NCI-H2227 (cell line): ENCODE measurements around the gene VAT1L.
"Not testable (repeated sequence)": the region's sequence is repeated elsewhere in the genome, so short reads cannot be mapped to it uniquely, and the experiment has no call there.

Experiments used
- DNase-seq: peaks from one replicate; lab custom pipeline; 2025; ENCODE audit not compliant: unreplicated experiment; lab: John Stamatoyannopoulos, UW

VAT1L gene

GRCh38 chr16:77987810-77988209 lies 199.4 kb downstream of the VAT1L start:
- DNase-seq, result no peak

- no peak for DNase-seq
These were observed 201.5 kb downstream of the VAT1L start for GRCh38 chr16:77989846-77990245.

DNA sequence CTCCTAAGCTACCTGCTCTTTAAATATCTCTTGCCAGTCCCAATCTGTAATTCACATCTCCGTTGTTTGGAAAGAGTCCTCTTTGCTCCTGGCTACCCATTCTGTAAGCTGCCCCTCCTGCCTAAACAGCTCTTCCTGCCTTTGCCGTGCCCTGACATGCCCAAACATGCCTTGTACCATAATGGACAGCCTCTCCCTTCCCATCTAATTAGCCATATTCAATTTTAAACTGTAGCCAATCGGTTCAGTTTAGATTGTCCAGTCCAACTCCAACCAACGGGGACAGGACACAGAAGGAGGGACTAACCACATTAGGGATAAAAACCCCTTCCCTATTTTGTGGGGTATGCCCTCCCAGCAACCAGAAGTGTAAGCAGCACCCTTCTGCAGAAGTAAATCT lies 203.3 kb downstream of the VAT1L start:
- no peak for DNase-seq

DNA sequence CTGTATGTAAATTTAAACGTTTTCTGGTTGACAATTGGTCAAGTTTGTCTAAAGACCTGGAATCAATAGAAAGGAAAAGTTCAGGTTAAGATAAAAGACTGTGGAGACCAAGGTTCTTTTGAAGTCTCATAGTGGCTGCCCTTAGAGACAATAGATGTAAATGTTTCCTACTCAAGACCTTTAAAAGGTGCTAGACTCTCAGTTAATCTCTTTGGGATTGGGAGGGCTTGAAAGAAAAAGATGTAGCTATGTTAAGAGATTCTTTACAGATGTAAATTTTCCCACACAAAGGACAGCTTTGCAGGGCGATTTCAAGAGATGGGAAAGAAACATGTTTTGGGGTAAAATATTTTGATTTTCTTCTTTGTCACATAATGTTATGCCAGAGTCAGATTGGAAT lies 204.0 kb downstream of the VAT1L start:
- not testable (repeated sequence) for DNase-seq

GRCh38 chr16:77993111-77993985 lies 205.0 kb downstream of the VAT1L start:
- no peak for DNase-seq

GRCh38 chr16:77995843-77996455 lies 207.6 kb downstream of the VAT1L start:
- DNase-seq, result no peak

- no peak for DNase-seq
These were observed 210.1 kb downstream of the VAT1L start for GRCh38 chr16:77998350-77999023.

DNA sequence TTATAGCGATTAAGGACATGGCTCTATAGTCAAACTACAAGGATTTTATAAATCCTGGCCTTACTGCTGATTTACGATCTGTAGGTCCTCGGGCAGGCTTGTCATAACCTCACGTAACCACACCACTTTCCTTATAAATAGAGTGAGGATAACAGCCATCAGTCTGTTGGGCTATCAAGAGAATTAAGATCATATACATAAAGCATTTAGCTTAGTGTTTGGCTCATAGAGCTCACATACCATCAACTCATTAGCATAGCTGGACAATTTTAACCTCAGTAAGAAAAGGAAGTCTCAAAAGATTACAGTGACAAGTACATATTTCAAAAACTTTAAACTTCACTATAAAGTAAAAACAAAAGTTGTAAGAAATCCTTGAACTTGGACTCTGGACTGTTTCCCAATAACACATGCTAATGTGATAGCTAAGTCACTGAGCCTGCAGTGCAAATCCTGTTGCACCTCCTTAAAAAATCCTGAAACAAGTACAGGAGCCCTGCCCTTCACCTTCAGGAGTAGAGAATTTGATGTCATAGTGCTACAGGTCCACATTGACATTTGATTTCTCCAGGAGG lies 213.2 kb downstream of the VAT1L start:
- no peak for DNase-seq

- DNase-seq, result peak; percentile 92
These were observed 214.7 kb downstream of the VAT1L start for GRCh38 chr16:78002915-78003538.

GRCh38 chr16:78004517-78004916 lies 216.2 kb downstream of the VAT1L start:
- no peak for DNase-seq

GRCh38 chr16:78005881-78006280 lies 217.5 kb downstream of the VAT1L start:
- DNase-seq, result no peak

DNA sequence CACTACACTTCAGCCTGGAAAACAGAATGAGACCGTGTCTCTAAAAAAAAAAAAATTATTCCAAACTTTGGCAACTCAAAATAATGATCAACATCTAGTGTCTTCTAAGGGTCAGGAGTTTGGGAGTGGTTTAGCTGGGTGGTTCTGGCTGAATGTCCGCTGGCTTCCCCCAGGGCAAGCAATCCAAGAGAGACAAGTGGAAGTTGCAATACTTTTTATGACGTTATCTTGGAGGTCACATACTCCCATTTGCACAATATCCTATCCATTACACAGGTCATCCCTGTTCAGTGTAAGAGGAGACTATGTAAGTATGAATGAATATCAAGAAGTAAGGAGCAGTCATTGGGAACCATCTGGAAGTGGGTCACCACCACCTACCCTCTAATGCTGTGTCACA lies 218.8 kb downstream of the VAT1L start:
- no peak for DNase-seq

DNA sequence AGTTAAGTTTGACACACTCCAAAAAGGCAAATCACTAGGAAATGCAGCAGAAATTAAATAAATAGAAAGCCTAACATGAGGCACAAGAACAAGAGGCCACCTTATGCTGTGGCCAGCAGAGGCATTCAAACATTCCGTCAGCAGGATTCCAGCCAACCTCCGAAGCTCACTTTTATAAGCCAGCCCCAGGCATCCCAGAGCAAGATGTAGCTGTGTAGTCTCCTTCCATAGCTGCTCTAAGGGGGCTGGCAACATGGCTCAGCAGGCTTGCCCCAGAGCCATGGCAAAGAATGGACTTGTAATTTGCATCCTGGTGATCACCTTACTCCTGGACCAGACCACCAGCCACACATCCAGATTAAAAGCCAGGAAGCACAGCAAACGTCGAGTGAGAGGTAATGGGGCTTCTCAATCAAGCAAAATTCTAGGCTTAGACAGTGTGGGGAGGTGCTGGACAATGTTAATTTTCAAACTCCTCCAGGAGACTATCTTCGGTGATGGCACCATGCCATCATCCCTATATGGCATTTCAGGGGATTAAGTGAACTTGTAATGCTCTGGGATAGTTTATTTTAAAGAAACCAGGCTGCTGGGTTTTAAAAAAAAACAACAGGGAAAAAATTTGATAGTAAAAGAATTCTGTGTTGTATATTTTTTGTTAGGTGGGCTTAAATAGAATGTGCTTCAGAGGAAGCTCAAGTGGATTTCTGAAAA lies 234.1 kb downstream of the VAT1L start, which contains the start of gene CLEC3A:
TSS of gene CLEC3A (plus strand) at position 202 of the 714 bp plus-strand sequence. CDS start at position 281, 79 bp downstream.
- no peak for DNase-seq

DNA sequence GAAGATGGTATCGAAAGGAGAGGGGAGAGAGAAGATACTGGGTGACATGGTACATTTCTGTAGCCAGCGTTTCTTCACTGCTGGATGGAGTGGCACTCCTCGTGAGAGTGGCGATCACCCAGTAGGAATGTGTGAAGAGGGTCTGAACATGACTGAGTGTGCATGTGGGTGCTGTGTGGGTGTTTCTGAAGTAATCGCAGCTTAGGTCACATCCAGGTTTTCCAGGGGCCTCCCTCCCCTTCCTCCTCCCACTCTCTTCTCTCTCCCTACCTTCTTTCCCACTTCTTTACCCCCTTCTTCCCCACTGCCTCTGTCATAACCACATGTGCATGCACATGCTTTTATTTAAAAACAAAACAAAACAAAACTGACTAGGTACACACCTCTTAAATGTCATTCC lies 235.8 kb downstream of the VAT1L start:
- no peak for DNase-seq

GRCh38 chr16:78025631-78026030 lies 237.3 kb downstream of the VAT1L start:
- no peak for DNase-seq

- no peak for DNase-seq
These were observed 239.7 kb downstream of the VAT1L start for GRCh38 chr16:78028018-78028417.
